GM08714 (cell line): Measurements from ENCODE around the gene TTYH3.

Source experiments
- H3K4me3 ChIP-seq: fragments of 200-500 bp; sonication (Bioruptor generic); 2 replicates; pipeline ENCODE4 v1.5.1; 2014; ENCODE audit warnings: mild to moderate bottlenecking, low read length, inconsistent platforms
- ZNF274 ChIP-seq: IDR thresholded peaks from 2 replicates; pipeline ENCODE4 v1.6.1; 2012; ENCODE audit warnings: mild to moderate bottlenecking, low read depth, low read length

The TTYH3 gene

DNA sequence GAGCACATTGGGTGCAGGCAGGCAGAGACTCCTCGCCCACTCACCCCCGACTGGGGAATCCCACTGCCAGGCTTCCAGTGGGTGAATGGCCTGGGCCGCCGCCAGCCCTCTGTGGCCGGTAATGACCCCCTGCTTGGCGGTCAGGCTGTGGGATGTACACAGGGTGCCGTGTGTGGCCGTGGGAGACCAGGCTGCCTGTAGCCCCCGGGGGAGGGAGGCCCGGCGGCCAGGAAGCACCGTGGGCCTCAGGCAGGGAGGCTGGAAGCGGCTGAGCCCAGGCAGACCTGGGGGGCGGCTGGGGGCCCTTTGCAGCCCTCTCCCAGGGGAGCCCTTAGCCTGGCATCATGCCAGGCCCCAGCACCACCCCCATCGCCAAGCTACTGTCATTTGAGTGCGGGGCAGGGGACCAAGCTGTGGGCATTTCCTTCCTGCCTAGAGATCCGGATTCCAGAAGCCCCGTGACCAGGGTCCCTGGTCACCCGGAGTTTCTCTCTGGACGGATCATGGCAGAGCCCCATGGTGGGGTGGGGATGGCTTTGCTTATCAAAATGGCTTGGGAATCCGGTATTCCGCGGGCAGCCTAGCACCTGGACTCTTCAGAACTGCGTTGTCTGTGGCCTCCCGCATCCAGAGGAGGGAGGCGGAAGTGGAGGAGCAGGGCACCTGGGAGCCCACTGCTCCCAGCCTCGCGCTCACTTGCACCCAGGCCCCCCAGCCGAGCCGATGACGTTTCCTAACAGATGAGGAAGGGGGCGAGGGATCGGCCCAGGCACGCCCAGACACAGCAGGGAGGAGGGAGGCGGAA is 1.1 kb downstream of the TTYH3 start:
- H3K4me3 ChIP-seq = peak overlapping the region; percentile 88
- no peak for TF ChIP-seq ZNF274

DNA sequence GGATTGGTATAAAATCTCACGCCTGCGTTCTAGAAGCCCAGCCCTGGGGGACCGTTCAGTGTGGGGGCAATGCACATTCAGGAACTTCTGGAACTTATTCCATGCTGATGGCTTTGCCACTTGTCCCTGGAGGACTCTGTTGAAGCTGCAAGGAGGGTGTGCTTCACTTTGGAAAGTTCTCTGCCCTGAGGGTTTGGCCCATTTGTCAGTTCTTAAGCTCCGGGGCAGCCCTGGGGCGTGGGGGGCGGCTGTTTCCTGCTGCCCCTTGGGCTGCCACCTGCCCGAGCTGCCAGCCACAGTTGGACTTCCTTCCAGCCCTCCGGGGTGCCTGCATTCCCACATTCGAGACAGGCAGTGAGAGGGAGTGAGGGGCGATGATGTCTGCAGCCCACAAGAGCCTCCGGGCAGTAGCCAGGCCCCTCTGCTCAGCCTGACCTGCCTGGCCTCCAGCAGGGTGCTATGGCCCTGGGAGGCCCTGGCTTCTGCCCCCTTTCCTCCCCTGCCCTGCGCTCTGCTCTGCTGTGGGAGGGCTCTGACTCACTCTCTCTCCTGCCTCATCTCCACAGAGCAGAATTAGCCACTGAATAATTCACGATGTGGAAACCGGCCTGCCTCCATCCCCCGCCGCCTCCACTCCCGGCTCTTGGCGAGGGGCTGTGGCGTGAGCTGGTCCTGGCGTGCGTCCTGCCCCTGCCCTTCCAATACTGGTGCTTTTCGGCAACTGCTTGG is 1.9 kb downstream of the TTYH3 start:
- H3K4me3 ChIP-seq = peak overlapping the region; percentile 88
- no peak for TF ChIP-seq ZNF274

DNA sequence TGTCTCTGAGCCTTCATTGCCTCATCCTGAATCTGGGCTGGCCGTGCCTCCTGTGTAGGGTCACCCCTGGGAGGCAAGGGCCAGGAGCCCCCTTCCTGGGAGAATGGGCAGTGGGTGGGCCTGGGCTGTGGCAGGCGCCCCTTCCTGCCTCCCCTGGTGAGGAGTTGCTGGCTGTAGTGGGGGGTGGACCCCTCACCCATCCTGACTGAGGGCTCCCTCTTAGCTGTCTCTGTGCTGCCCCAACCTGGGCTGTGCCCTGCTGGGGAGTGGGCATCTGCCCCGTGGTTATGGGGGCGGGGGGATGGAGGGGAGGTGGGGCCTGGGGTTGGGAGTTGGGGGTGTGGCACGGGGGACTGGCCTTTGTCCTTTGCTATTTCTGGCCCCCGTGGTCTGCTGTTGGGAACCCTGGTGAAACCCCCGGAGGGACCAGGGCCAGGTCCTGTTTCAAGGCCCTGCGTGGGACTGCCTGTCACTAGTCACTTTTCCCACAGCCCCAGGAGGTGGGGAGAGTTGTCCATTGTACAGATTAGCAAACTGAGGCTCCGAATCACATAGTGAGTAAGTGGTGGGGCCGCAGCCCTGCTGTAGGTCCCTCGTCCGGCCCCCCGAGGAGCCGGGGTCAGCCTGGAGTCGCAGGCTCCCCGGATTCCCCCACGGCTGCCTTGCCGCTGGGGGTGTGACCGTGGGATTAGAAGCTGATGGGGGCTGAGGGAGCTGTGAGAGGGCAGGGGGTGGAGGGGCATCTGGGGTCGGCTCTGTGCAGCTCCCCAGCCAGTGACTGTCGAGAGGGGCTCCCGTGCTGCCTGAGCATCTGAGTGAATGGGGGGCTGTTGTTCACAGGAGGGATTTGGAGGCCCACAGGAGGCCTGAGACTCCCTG is 2.7 kb downstream of the TTYH3 start:
- peak overlapping the region; percentile 88; the same call in 1 of the 2 replicates for H3K4me3 ChIP-seq
- TF ChIP-seq ZNF274 = no peak

DNA sequence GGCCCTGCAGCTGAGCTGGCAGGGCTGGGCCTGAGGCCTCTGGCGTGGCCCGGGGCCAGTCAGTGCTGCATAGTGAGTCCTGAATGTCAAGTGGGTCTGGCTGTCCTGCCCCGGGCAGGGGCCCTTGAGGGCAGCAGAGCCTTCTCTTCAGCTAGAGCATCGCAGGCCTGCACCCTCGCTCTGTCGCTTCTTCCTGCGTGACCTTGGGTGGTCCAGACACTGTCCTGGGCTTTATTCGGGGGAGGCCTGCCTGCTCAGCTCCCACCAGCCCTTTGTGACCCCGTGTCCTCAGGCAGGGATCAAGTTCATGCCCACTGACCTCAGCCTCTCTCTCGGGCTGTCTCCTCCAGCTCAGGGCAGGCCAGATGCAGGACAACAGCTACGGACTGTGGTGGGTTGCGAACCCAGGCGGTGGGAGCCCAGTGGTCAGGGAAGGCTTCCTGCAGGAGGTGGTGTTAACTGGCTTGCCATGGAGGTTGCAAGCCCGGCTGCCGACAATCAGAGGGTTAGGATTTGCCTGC is 3.4 kb downstream of the TTYH3 start:
- no peak overlapping the region for H3K4me3 ChIP-seq
- TF ChIP-seq ZNF274 = no peak

DNA sequence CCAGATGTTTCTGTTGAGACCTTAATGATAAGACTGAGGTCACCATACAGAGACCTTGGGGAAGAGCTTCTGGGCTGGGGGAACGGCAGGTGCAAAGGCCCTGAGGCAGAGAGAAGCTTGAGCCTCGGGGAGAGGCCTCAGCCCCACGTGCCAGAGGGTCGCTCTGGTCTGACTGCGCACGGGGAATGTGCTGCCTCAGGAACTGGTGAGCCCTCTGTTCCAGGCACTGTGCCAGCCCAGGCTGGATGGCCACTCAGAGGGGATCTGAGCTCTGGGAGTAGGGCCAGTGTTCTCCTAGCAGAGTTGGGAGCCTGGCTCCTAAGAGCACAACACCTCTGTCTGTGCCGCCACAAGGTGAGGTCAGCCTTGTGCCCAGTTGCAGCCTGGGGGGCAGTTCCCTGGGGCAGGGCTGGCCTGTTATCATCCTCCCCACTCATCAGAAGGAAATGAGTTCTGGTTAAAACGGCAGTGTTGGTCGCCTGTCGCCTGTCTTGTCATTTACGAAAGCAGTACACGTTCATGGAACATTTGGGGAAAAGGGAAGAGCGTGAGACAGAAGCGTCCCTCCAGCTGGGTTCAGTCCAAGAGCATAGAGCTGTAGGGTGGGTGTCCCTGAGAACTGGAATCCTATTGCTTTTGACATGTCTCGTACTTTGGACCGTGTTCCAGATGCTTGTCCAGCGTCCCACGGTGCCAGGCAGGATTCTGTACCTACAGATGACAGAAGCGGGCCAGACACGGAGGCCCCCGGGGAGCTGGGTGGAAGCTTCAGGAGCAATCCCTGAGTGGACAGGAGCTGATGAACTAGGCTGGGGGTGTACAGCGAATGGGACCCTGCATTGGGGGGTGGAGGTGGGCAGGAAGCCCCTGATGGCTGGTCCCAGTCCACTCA is 4.3 kb downstream of the TTYH3 start:
- TF ChIP-seq ZNF274 = no peak
- no peak overlapping the region for H3K4me3 ChIP-seq

DNA sequence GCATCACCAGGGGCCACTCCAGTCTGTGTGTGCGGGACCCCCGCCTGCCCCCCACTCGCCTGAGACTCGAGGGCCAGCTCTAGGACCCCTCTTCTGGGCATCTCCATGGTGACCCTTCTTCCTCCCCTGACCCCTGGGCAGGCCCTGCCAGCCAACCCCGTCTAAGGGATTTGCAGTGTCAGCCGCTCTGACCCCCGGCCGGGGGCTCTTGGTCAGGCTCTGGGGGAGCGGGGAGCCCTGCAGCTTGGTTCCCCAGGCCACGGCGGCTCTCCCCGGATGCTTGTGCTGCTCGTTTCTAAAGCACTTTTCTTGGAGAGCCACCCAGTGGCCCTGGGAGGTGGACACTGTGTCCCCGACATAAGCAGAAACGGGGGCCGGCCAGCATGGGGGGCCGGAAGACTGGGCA is 5.3 kb downstream of the TTYH3 start:
- no peak overlapping the region for H3K4me3 ChIP-seq
- TF ChIP-seq ZNF274 = no peak

DNA sequence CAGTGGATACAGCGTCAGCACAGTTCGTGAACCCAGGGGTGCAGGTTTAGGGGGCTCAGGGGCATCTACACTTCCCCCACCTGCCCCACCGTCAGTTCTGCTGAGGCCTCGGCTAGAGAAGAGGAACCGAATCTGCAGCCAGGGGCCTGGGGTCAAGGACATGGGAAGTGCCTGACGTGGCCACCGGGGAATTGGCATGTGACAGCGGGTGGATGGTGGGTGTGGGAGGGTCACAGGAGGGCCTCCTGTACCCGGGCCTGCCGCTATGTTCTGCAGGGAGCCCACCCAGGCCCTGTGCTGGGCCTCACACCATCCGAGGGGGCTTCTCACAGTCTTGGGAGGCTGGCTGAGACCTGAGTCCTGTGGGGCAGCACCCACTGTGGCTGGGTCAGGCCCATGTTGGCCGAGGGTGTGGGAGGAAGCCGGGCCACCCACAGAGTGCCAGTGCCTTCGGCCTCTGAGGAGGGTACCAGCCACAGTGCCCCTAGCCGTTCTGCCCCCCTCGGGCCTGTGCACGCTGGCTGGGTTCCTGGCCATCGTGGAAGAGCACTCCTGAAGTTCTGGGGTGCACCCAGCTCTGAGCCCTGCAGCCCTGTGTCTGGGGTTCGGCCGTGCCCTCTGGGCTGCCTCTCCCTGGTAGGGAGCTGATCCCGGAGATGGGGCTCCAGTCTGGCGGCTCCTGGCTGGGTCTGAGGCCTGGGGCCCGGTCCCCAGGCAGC is 5.9 kb downstream of the TTYH3 start:
- no peak for TF ChIP-seq ZNF274
- no peak overlapping the region for H3K4me3 ChIP-seq

DNA sequence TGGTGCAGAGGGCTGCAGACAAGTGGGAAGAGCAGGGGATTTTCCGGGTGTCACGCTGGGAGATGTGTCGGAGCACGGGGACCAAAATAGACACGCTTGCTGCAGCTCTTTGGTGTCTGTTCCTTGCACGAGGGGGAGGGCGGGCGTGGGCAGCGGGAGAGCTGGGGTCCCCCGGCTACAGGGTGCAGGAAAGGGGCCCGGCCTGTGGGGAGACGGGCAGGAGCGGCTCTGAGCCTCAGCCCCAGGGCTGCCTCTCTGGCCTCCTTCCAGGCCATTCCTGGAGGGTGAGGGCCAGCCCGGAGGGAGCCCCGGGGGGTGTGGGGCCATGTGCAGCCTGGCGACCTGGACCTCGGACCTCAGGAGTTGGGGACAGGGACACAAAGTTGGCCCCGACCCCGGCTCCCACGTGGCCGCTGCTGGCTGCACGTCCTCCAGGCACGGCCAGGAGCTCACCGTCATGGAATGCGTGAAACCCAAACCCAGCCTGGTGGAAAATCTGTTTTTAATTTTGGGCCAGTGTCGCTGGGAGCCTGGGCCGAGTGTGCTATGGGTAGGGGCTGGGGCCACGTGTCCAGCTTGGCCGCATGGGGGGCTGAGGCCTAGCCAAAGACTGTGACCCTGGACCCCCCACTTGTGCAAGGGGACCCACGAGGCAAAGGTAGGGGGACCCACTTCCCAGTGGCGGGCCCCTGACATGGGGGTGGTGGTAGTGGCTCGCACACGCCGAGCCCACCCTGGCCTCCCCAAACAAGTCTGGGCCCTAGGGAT is 6.6 kb downstream of the TTYH3 start:
- TF ChIP-seq ZNF274 = no peak
- no peak overlapping the region for H3K4me3 ChIP-seq

DNA sequence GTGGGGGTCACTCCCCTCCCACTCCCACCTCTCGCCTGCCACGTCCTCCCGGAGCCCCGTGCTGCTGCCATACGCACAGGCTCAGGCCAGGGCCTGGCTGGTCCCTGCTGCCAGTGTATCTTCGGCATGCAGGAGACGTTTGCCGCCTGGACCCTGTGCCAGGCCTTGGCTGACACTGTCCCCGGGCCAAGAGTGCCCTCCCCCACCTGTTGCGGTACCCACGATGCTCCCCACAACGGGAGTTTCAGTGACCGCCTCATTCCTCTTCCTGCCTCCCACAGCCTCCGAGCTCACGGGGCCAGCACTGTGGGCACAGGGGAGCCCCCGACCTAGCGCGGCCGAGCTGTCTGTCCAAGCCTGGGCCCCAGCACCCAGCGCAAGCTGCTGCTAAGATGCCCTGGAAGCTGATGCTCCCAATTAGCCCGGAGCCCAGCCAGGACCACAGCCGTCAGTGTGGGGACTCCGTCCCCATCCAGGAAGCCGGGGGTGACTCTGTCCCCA is 7.4 kb downstream of the TTYH3 start:
- TF ChIP-seq ZNF274 = no peak
- H3K4me3 ChIP-seq = no peak overlapping the region

DNA sequence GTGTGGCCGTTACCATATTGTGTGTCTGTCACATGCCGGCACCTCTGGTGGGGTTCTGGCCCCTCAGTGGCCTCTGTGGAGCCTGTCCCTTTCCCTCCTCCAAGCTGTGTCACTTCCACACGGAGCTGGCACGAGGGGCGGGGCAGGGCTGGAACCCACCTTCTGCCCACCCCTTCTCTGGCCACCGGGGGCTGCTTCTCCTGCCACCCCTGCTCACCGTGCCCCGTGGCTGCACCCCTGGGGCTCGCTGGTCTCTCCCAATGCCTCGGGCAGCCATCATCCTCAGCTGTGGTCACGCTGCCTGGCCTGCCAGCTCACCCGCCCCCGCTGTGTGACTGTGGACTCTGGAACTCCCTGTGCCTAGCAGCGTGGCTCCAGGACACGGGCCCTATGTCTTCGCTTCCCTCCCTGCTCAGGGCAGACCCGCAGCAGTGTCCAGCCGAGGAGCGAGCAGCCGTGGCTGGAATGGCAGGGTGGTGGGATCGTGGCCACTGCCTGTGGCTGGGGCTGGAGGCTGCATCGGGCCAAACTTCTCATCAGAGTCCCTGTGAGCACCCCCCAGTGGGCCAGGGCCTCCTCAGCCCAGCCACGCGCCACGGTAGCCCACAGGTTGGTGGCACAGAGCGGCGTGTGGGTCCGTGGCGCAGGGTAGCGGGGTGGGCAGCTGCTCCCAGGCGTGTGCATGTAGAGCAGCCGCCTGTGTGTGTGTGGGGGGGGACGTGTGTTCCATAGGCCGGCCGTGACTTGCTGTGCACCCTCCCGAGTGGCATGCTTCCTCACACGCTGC is 8.1 kb downstream of the TTYH3 start:
- no peak for TF ChIP-seq ZNF274
- no peak overlapping the region for H3K4me3 ChIP-seq

DNA sequence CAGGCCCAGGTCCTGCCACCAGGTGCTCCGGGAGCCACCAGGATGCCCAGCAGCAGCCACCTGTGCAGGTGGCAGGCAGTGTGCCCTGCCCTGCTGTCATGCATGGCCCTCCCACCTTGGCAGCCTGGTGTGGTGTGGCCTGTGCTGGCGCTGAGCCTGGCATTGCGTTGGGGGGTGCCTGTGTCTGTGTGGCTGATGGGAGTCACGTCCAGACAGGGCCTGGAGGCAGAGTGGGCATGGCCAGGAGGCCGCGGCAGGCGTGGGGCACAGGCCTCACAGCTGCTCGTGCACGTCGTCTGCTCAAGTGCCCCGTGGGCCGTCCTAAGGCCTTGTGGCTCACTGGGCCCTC is 8.7 kb downstream of the TTYH3 start:
- no peak overlapping the region for H3K4me3 ChIP-seq
- no peak for TF ChIP-seq ZNF274
